NCI-H345 (cell line): Measurements from ENCODE around the gene RGL1.

ENCODE experiments used
- DNase-seq: peaks from one replicate; lab custom pipeline; 2025; lab: John Stamatoyannopoulos, UW

The RGL1 gene

GRCh38 chr1:183957216-183957830 is 152.4 kb downstream of the RGL1 start:
- DNase-seq, result no peak

DNA sequence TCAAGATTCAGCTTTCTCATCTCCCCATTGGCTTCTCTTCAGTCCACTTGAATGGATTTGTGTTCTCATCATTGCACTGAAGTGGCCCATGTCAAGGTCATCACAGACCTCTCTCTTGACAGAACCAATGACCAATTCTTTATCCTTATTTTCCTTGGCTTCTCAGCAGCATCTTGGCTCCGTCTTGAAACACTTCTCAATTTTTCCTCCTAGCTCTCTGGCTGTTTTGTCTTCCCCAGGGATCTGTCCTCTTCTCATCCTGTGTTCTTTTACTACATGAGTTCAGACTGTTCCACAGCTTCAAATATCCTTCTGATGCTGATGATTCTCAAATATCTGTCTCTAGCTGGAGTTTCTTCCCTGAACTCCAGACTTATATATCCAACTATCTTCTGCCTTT is 154.0 kb downstream of the RGL1 start:
- DNase-seq, result no peak

- no peak for DNase-seq
Observed at GRCh38 chr1:183961132-183961531, 156.2 kb downstream of the RGL1 start.

GRCh38 chr1:183962903-183963302 is 158.0 kb downstream of the RGL1 start:
- no peak for DNase-seq

- DNase-seq, result no peak
Observed at GRCh38 chr1:183965726-183966125, 160.8 kb downstream of the RGL1 start.

- no peak for DNase-seq
Observed at GRCh38 chr1:183966487-183966886, 161.6 kb downstream of the RGL1 start.

- no peak for DNase-seq
Observed at GRCh38 chr1:183967914-183968313, 163.0 kb downstream of the RGL1 start.

DNA sequence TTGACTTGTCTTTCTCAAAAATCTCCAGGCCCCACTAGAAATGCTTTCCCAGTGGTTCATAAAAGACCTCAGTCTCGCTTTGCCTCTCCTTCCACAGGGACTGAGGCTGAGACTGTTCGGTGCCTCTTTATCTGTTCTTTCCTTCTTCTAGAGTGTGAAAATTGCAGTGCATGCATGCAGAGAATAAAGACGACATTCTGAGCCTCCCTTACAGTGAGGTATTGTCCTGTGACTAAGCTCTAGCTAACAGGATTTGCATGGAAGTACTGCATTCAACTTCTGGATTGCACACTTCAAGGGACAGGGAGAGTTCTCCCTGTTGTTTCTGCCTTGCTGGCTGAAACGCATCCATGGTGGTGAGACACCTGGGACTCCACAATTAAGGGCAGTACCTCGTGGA is 163.5 kb downstream of the RGL1 start:
- DNase-seq, result no peak

DNA sequence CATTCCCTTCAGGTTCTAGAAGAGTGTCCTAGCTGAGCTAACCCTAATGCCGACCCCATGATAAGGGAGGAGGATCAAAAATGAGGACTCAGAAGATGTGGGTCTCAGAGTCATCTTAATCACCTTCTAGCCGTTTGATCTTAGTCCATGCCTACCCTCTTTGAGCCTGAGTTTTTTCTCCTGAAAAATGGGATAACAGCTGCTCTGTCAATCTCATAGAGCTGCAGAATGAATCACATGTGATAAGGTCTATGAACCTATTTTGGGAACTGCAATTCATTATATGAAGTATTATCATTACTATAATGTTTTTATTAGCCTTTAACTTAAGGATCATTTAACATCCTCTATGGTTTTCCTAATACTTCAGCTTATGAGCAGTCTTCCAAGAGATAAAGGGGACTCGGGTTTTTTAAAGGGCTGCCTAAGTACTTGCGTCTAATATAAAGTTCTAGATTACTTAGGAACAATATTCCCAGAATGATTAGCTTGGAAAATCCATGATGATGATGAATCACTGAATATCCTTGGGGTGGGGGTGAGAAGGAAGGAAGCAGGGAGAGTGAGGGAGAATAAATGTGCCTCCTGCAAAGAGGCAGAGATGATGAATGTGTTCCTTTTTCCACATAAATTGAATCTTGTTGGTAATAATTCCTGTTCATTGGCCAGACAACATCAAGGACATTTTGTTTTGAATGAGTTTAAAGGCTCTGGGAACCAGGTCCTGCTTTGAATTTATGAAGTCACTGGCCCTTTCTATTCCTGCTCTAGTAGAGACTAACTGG is 165.8 kb downstream of the RGL1 start:
- DNase-seq, result no peak

DNA sequence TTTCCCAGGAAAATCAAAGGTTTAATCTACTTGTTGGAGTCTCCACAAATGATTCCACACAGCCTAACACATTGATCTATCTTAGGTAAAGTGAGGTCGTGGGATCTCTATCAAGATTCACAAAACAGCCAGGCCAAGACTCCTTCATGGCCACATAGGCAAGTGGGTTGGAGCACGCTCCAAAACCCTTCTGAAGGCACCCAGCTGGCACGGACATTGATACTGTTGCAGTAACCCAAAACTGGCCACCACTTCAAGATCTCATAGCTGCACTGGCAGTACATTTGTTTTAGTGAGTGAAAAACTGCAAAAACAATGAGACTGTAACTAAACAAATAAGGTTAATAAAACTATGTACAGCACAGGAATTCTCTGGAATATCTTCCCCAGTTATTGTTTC is 170.7 kb downstream of the RGL1 start:
- DNase-seq, result no peak

DNA sequence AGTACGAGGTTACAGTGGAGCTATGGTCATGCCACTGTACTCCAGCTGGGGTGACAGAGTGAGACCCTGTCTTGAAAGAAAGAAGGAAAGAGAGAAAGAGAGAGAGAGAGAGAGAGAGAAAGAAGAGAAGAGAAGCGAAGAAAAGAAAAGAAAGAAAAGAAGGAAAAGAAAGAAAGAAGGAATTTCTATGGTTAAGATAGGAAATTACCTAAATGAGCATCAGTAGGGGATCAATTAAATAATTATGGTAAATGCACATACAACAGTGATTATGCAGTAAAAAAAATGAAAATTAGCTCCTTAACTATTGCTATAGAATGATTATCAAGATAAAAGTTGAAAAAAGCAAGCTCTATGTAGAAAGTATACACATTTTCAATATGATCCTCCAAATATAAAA is 172.8 kb downstream of the RGL1 start:
- DNase-seq, result no peak
